Cardiac muscle cell (in vitro differentiated cells and primary cell): ENCODE results near the gene MPV17. TPM values are rescaled to one million over a fixed set of nuclear protein-coding genes. Genes with fewer than 3 reads are reported as not detected.
A peak's percentile ranks its signal among the peaks of the same experiment; 100 is the strongest.

Experiments used
- DNase-seq, 2 donors: peaks; one replicate each; pipeline versions ENCODE4 v3.0.0 to v3.0.0-alpha.2; 2010 to 2017; ENCODE audit warnings: low read depth in 1 of 2, low spot score in 1 of 2
- H3K27ac ChIP-seq: fragments of 200-600 bp; sonication (generic); 2 replicates; pipeline ENCODE4 v1.5.1; 2016
- H3K27me3 ChIP-seq: fragments of 200-600 bp; sonication (generic); 2 replicates; pipeline ENCODE4 v1.6.0; 2016; ENCODE audit warnings: control low read depth
- H3K36me3 ChIP-seq: fragments of 200-600 bp; sonication (generic); 2 replicates; pipeline ENCODE4 v1.5.1; 2016; ENCODE audit warnings: control low read depth
- H3K4me1 ChIP-seq: fragments of 200-600 bp; sonication (generic); 2 replicates; pipeline ENCODE4 v1.8.1; 2017; ENCODE audit warnings: low read depth, mild to moderate bottlenecking, mixed run types
- H3K4me3 ChIP-seq: fragments of 200-600 bp; sonication (generic); 2 replicates; pipeline ENCODE4 v1.5.1; 2016; ENCODE audit warnings: mild to moderate bottlenecking
- H3K9me3 ChIP-seq: fragments of 200-600 bp; sonication (generic); 2 replicates; pipeline ENCODE4 v1.5.1; 2017; ENCODE audit warnings: low read depth, mild to moderate bottlenecking, control low read depth
- polyA plus RNA-seq: library from polyadenylated mRNA; unstranded; fragments of >200 nt; fragmentation: Nextera tagmentation; extraction: Ambion mirVana; gene quantifications from 2 replicates; pipeline ENCODE4 v1.2.1, GENCODE V29; 2016
- total RNA-seq: library from RNA; depleted of rRNA; stranded (reverse); fragments of >200 nt; gene quantifications from 2 replicates; pipeline ENCODE4 v1.2.3, GENCODE V29; 2016
- TF ChIP-seq, protein P1 (sequence below): IDR thresholded peaks from 2 replicates; pipeline ENCODE4 v1.5.1; 2012; ENCODE audit warnings: low read depth, mild to moderate bottlenecking, low read length

MPV17 gene
- total and polyA plus RNA-seq, 2 experiments from 2014 or later = 70.8 to 88.7 TPM

GRCh38 chr2:27264253-27264752 is 58.6 kb downstream of the MPV17 start:
- TF ChIP-seq, protein P1, sequence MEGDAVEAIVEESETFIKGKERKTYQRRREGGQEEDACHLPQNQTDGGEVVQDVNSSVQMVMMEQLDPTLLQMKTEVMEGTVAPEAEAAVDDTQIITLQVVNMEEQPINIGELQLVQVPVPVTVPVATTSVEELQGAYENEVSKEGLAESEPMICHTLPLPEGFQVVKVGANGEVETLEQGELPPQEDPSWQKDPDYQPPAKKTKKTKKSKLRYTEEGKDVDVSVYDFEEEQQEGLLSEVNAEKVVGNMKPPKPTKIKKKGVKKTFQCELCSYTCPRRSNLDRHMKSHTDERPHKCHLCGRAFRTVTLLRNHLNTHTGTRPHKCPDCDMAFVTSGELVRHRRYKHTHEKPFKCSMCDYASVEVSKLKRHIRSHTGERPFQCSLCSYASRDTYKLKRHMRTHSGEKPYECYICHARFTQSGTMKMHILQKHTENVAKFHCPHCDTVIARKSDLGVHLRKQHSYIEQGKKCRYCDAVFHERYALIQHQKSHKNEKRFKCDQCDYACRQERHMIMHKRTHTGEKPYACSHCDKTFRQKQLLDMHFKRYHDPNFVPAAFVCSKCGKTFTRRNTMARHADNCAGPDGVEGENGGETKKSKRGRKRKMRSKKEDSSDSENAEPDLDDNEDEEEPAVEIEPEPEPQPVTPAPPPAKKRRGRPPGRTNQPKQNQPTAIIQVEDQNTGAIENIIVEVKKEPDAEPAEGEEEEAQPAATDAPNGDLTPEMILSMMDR = no peak
- H3K27ac ChIP-seq = peak overlapping the region; percentile 7
- no peaks in the 10 kb centered on the region for H3K36me3 ChIP-seq
- peaks cover 4% of the 10 kb centered on the region for H3K27me3 ChIP-seq
- peak overlapping the region; percentile 92 for H3K4me3 ChIP-seq
- H3K9me3 ChIP-seq = no peaks in the 10 kb centered on the region
- H3K4me1 ChIP-seq = peaks cover 26% of the 10 kb centered on the region
- DNase-seq = peak in 1 of 2 donors; percentile 42

DNA sequence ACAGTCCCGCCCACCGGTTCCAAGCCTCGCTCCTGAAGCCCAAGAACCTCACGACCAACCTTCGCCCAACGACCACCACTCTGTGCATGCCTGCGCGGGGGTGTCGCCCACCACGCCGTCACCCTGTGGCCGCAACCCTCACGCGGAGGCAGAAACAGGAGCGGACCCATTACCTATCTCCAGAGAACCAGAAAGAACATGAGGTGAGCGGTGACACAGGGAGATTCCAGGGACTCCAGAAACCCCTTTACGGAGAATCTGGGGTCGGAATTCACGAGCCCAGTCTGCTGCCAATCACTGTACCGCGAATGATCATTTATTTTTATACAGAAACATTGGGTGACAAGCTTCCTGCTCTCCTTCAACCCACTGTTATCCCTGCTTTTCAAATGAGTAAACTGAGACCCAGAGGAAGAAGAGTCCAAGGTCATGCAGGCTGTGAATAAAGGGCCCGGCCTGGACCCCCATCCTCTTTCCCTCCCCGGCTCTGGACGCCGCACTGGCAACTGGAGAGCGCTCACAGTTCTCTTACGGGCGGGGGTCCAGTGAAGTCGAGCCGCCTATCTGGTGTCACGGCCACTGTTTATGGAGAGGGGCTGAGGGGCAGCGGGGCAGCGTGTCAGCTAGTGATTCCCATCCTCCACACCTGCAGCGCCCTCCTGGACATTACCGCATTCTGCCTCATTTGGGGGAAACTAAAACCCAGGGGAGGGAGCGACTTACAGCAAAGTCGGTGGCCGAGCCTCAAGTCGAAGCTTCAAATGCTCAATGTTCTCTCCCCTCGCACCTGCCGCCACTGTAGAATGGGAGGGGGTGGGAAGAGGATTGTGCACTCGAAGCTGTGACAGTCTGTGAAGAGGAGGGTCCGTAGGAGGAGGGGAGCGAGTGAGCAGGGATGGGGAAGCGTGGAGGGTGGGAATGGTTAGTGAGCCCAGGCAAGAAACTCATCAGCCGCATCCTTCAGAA is 59.3 kb downstream of the MPV17 start:
- Histone ChIP-seq H3K4me3 (peak overlapping the region; percentile 92), H3K27me3 (peaks cover 4% of the 10 kb centered on the region), H3K36me3 (no peaks in the 10 kb centered on the region), H3K27ac (peak overlapping the region; percentile 8), H3K9me3 (no peaks in the 10 kb centered on the region), H3K4me1 (peaks cover 23% of the 10 kb centered on the region)
- peak in 1 of 2 donors; percentile 38 for DNase-seq
- TF ChIP-seq, protein P1 = no peak

DNA sequence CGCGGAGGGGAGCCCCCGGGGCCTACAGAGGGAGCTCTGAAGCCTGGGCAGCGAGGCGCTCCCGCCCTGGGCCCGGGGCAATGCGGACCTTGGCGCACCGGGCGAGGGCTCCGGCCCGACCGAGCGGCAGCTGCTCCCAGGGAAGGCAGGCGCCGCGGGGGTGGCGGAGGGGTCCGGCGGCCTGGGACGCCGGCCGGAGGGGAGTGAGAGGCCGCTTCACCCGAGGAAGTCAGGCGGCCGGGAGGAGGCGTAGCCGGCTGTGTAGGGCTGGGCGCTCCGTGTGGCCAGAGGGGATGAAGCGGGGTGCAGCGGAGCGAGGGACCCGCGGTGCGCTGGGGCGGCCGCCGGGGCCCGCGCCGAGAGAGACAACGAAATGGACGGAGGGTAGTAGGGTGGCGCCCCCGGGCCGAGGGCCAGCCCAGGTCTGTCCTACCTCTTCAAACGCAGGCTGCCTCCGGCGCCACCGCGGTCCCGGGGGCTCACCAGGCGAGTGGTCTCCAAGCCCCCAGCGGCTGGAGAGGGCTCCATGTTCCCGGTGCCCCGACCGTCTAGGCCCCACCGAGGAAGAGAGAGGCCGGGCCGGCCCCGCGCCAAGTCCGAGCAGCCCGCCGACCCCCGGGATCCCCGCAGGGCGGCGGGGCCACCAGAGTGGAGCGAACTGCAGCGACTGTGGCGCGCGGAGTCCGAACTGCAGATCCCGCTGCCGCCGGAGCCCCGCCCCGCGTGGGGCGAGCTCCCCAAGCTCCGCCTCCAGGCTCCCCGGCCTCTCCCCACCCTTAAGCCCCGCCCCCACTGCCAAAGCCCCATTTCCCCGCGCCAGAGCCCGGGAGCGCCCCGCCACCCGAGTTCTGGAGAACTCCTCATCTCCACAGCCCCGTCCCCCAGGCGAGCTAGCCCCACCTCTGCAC is 60.3 kb downstream of the MPV17 start, which contains the start of gene SLC30A3:
SLC30A3 (minus strand) TSS at position 669 of the 908 bp plus-strand sequence; CDS start at position 528, 141 bp downstream.
- DNase-seq = peak; percentile 38 to 89
- peaks cover 1% of the 10 kb centered on the region for H3K36me3 ChIP-seq
- TF ChIP-seq, protein P1 = no peak
- peaks cover 4% of the 10 kb centered on the region for H3K27me3 ChIP-seq
- H3K4me3 ChIP-seq = peak within 1 kb of the TSS; percentile 92
- peak within 1 kb of the TSS; percentile 8 for H3K27ac ChIP-seq
- H3K9me3 ChIP-seq = no peaks in the 10 kb centered on the region
- H3K4me1 ChIP-seq = peaks cover 23% of the 10 kb centered on the region

DNA sequence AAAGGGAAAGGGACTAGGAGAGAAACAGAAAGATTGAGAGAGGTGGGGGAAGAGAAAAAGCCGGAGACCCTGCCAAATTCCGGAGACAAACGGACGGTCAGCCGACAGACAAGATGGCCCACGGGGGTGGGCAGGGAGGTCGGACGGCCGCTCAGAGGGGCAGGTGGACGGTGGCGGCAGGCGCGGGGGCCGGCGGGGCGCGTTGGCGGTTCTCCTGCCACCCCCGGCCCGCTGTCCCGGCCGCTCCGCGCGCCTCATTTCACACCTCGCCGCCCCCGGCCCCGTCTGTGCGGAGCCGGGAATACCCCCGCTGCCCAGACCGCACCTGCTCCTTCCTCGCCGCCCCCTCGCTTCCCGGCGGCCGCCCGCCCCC is 61.0 kb downstream of the MPV17 start:
- TF ChIP-seq, protein P1 = no peak
- H3K4me3 ChIP-seq = peak overlapping the region; percentile 92
- peaks cover 4% of the 10 kb centered on the region for H3K27me3 ChIP-seq
- no peak for DNase-seq
- no peak overlapping the region for H3K27ac ChIP-seq
- H3K36me3 ChIP-seq = peaks cover 9% of the 10 kb centered on the region
- H3K9me3 ChIP-seq = no peaks in the 10 kb centered on the region
- H3K4me1 ChIP-seq = peaks cover 23% of the 10 kb centered on the region
